Right atrium auricular region (tissue), 2 donors: ENCODE data around the gene CD79A. TPM values are rescaled to one million over a fixed set of nuclear protein-coding genes. Genes with fewer than 3 reads are reported as not detected.

Experiments
- DNase-seq: peaks from one replicate; pipeline ENCODE4 v3.0.0-alpha.2; 2019; ENCODE audit warnings: low spot score
- H3K27ac ChIP-seq, 2 donors: fragments of 200-600 bp; sonication (generic); 1 replicate in 1 of 2; 2 replicates in 1 of 2; pipeline ENCODE4 v1.5.1; 2016 to 2019
- H3K27me3 ChIP-seq, 2 donors: fragments of 200-600 bp; sonication (generic); one replicate each; pipeline versions ENCODE4 v1.5.1 to v1.6.0; 2017 to 2019
- H3K36me3 ChIP-seq: fragments of 200-600 bp; sonication (generic); one replicate; pipeline ENCODE4 v1.5.1; 2016
- H3K4me1 ChIP-seq, 2 donors: fragments of 200-600 bp; sonication (generic); one replicate each; pipeline versions ENCODE4 v1.5.1 to v1.6.0; 2017 to 2019
- H3K4me3 ChIP-seq, 2 donors: fragments of 200-600 bp; sonication (generic); 1 replicate in 1 of 2; 2 replicates in 1 of 2; pipeline ENCODE4 v1.5.1; 2017 to 2019; ENCODE audit warnings: mild to moderate bottlenecking in 1 of 2, moderate library complexity in 1 of 2
- H3K9me3 ChIP-seq, 2 donors: fragments of 200-600 bp; sonication (generic); one replicate each; pipeline ENCODE4 v1.5.1; 2019
- CTCF ChIP-seq, 2 donors: fragments of 200-600 bp; sonication (generic); IDR thresholded peaks; one replicate each; pipeline ENCODE4 v1.5.1; 2019; ENCODE audit warnings: antibody characterized with exemption in 2 of 2
- total RNA-seq, 2 donors: library from RNA; depleted of rRNA; stranded (reverse); fragments of >200 nt; gene quantifications; one replicate each; pipeline ENCODE4 v1.1.0, GENCODE V29; 2016

The CD79A gene
- total RNA-seq, 2 donors from 2014 or later = 1.1 TPM; not detected in 1

DNA sequence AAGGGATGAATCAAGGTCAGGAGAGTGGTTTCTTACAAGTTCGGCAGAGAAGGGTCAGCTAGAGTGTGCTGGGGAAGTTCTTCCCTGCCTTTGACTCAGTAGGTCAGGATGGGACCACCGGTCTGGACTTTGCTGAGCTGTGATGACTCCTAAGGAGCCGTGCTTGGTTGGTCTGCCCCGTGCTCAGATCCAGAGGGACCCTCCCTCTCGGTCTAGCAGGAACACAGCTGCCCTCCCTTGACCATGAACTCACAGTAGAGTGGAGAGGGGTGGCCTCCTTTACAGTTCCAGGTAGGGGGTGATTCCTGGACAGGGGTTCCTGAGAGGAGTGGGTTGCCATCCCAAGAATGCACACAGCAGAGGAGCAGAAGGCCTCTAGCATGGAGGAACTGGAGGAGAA, 12.7 kb upstream of the CD79A start:
- no peak for DNase-seq
- Histone ChIP-seq H3K4me3 (no peak overlapping the region), H3K27me3 (no peaks in the 10 kb centered on the region), H3K9me3 (no peaks in the 10 kb centered on the region), H3K4me1 (peaks cover 0 to 36% of the 10 kb centered on the region in 2 donors), H3K36me3 (peaks cover 80% of the 10 kb centered on the region), H3K27ac (no peak overlapping the region)
- TF ChIP-seq CTCF (IDR thresholded peaks at IDR 0.05) = no peak

DNA sequence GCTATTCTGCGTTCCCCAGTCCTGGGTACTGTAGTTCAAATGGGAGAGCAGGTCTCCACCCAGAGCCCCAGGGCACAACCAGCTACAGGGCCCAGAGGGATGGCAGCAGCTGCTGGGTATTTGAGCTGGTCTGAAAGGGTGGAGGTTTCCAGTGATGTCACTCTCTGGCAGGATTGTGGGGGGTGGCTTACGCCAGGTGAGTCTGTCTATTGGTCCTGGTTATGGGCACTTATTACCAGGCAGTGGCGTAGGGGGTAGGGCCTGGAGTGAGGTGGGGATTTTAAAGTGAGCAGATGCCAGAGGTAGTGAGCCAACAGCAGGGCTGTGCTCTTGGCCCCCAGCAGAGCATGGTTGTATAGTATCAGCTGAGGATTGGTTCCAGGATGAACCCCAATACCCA, 10.8 kb upstream of the CD79A start:
- Histone ChIP-seq H3K27me3 (no peaks in the 10 kb centered on the region), H3K27ac (no peak overlapping the region), H3K9me3 (no peaks in the 10 kb centered on the region), H3K4me3 (no peak overlapping the region), H3K36me3 (peaks cover 96% of the 10 kb centered on the region), H3K4me1 (peaks cover 0 to 35% of the 10 kb centered on the region in 2 donors)
- DNase-seq = no peak
- TF ChIP-seq CTCF (IDR thresholded peaks at IDR 0.05) = no peak

- DNase-seq = no peak
- TF ChIP-seq CTCF (IDR thresholded peaks at IDR 0.05) = no peak
- Histone ChIP-seq H3K27ac (no peak overlapping the region), H3K27me3 (no peaks in the 10 kb centered on the region), H3K9me3 (no peaks in the 10 kb centered on the region), H3K4me3 (no peak overlapping the region), H3K36me3 (peaks cover 88% of the 10 kb centered on the region), H3K4me1 (peaks cover 0 to 14% of the 10 kb centered on the region in 2 donors)
These were observed 8.7 kb upstream of the CD79A start for GRCh38 chr19:41868120-41868988.

DNA sequence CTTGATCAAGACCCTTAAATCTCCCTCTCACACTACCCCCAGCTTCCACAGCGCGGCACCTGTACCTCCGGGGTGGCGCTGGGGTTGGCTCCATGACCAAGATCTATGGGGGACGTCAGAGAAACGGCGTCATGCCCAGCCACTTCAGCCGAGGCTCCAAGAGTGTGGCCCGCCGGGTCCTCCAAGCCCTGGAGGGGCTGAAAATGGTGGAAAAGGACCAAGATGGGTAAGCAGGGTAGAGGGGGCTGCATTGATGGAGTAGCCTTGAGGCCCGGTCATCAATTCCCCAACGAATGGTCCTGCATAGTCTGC, 8.1 kb upstream of the CD79A start:
- Histone ChIP-seq H3K36me3 (peaks cover 83% of the 10 kb centered on the region), H3K4me3 (no peak overlapping the region), H3K4me1 (peaks cover 0 to 12% of the 10 kb centered on the region in 2 donors), H3K27ac (no peak overlapping the region), H3K27me3 (no peaks in the 10 kb centered on the region), H3K9me3 (no peaks in the 10 kb centered on the region)
- DNase-seq = no peak
- no peak for TF ChIP-seq CTCF (IDR thresholded peaks at IDR 0.05)

GRCh38 chr19:41869374-41869955, 7.6 kb upstream of the CD79A start:
- TF ChIP-seq CTCF (IDR thresholded peaks at IDR 0.05) = no peak
- Histone ChIP-seq H3K4me3 (no peak overlapping the region), H3K9me3 (no peaks in the 10 kb centered on the region), H3K36me3 (peaks cover 78% of the 10 kb centered on the region), H3K27ac (no peak overlapping the region), H3K27me3 (no peaks in the 10 kb centered on the region), H3K4me1 (peaks cover 0 to 12% of the 10 kb centered on the region in 2 donors)
- DNase-seq = no peak
